Esophagus muscularis mucosa (tissue), 3 donors: ENCODE results near the gene C16orf54.

Experiments
- POLR2A ChIP-seq: fragments of 450-650 bp; IDR thresholded peaks from one replicate; pipeline ENCODE4 v1.6.1; 2017; ENCODE audit warnings: antibody characterized with exemption, moderate library complexity, mild to moderate bottlenecking, low read depth
- TF ChIP-seq, protein P1 (sequence below), 3 experiments: fragments of 200-600 bp in 2 of 3; fragments of 450-650 bp in 1 of 3; sonication (generic) in 2 of 3; IDR thresholded peaks; one replicate each; pipeline ENCODE4 v1.5.1; 2017 to 2019; ENCODE audit warnings: antibody characterized with exemption in 3 of 3, mild to moderate bottlenecking in 2 of 3, moderate library complexity in 1 of 3

DNA sequence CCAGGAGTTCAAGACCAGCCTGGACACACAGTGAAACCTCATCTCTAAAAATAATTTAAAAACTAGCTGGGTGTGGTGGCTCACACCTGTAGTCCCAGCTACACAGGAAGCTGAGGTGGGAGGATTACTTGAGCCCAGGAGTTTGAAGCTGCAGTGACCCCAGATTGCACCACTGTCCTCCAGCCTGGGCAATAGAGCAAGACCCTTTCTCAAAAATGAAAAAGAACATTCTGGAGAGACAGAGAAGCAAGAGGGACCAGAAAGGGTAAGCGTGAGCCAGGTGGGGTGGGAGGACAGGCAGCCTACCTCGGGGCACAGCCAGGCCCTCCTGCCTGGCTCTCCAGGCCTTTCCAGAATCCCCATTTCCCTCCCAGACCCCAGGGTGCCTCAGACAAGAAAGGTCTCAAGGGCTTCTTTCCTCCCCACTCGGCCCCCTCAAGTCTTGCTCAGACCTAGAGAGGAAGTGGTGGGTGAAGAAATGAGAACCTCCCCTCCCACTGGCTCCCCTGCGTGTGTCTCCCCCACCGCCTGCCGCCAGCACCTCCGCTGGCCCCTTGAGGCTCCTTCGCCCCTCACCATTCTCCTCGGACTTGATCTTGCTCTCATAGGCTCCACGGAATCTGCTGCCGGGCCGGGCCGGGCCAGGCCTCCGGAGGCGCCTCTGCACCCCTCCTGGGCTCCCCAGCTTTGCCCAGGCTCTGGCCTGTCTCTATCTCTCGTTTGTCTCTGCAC, 503 bp downstream of the C16orf54 start:
- TF ChIP-seq, protein P1, sequence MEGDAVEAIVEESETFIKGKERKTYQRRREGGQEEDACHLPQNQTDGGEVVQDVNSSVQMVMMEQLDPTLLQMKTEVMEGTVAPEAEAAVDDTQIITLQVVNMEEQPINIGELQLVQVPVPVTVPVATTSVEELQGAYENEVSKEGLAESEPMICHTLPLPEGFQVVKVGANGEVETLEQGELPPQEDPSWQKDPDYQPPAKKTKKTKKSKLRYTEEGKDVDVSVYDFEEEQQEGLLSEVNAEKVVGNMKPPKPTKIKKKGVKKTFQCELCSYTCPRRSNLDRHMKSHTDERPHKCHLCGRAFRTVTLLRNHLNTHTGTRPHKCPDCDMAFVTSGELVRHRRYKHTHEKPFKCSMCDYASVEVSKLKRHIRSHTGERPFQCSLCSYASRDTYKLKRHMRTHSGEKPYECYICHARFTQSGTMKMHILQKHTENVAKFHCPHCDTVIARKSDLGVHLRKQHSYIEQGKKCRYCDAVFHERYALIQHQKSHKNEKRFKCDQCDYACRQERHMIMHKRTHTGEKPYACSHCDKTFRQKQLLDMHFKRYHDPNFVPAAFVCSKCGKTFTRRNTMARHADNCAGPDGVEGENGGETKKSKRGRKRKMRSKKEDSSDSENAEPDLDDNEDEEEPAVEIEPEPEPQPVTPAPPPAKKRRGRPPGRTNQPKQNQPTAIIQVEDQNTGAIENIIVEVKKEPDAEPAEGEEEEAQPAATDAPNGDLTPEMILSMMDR (IDR thresholded peaks at IDR 0.05), result no peak
- no peak for TF ChIP-seq POLR2A
